ENCODE results near the gene TLE1. TPM values are rescaled to one million over a fixed set of nuclear protein-coding genes. Genes with fewer than 3 reads are reported as not detected.

Gene TLE1
- total RNA-seq, 4 donors from 2014 or later: 52.3 to 125 (median 76.8) TPM

DNA sequence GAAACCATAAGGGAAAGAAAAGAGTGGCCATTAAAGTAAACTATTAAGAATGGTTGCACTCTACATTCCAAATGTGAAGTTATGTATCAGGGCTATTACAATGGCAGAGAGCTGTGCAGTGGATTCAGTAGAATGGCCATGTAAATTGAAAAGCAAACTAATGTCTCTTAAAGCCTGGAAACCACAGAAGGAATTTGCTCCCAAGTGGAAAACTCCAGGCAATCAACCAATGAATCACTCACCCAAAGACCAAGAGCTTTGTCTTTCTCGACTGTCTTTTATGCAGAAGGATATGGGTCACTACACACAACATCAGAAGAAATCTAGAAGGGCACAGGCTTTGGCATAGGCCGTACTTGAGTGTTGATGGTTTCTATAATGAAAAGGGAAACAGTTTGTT is 114.9 kb downstream of the TLE1 start:
- Histone ChIP-seq H3K27ac (replicated peaks in 1 of 4) (no peak overlapping the region), H3K36me3 (no peaks in the 10 kb centered on the region), H3K4me1 (no peaks in the 10 kb centered on the region), H3K27me3 (no peaks in the 10 kb centered on the region), H3K4me3 (no peak overlapping the region), H3K9me3 (no peaks in the 10 kb centered on the region)
- TF ChIP-seq POLR2AphosphoS5 (IDR thresholded peaks at IDR 0.05): no peak
- no peak for TF ChIP-seq POLR2A (IDR thresholded peaks at IDR 0.05; ENCODE audit: low read depth)
- TF ChIP-seq EP300 (IDR thresholded peaks at IDR 0.05): no peak
- DNase-seq (ENCODE audit: extremely low spot score): no peak
- WGBS: 100% methylated on average over 2 of the region's 2 CpGs
- intact Hi-C loops (cut with DNase I): no loop called here

GRCh38 chr9:81573415-81574321 is 115.7 kb downstream of the TLE1 start:
- no peak overlapping the region for H3K27ac ChIP-seq (replicated peaks in 1 of 4)
- H3K36me3 ChIP-seq: no peaks in the 10 kb centered on the region
- DNase-seq (ENCODE audit: extremely low spot score): no peak
- no peak overlapping the region for H3K4me3 ChIP-seq
- TF ChIP-seq EP300 (IDR thresholded peaks at IDR 0.05) (no peak), POLR2A (IDR thresholded peaks at IDR 0.05; ENCODE audit: low read depth) (no peak), POLR2AphosphoS5 (IDR thresholded peaks at IDR 0.05) (no peak)
- TF ChIP-seq, protein P1, sequence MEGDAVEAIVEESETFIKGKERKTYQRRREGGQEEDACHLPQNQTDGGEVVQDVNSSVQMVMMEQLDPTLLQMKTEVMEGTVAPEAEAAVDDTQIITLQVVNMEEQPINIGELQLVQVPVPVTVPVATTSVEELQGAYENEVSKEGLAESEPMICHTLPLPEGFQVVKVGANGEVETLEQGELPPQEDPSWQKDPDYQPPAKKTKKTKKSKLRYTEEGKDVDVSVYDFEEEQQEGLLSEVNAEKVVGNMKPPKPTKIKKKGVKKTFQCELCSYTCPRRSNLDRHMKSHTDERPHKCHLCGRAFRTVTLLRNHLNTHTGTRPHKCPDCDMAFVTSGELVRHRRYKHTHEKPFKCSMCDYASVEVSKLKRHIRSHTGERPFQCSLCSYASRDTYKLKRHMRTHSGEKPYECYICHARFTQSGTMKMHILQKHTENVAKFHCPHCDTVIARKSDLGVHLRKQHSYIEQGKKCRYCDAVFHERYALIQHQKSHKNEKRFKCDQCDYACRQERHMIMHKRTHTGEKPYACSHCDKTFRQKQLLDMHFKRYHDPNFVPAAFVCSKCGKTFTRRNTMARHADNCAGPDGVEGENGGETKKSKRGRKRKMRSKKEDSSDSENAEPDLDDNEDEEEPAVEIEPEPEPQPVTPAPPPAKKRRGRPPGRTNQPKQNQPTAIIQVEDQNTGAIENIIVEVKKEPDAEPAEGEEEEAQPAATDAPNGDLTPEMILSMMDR (IDR thresholded peaks at IDR 0.05): no peak
- 83% methylated on average over 14 of the region's 14 CpGs for WGBS
- H3K4me1 ChIP-seq: no peaks in the 10 kb centered on the region
- no peaks in the 10 kb centered on the region for H3K9me3 ChIP-seq
- intact Hi-C loops (cut with DNase I): no loop called here
- H3K27me3 ChIP-seq: no peaks in the 10 kb centered on the region

- no peaks in the 10 kb centered on the region for H3K27me3 ChIP-seq
- intact Hi-C loops (cut with DNase I): no loop called here
- no peaks in the 10 kb centered on the region for H3K36me3 ChIP-seq
- no peaks in the 10 kb centered on the region for H3K4me1 ChIP-seq
- no peak overlapping the region for H3K27ac ChIP-seq (replicated peaks in 1 of 4)
- no peaks in the 10 kb centered on the region for H3K9me3 ChIP-seq
- H3K4me3 ChIP-seq: no peak overlapping the region
- 94% methylated on average over 4 of the region's 4 CpGs for WGBS
- TF ChIP-seq EP300 (IDR thresholded peaks at IDR 0.05) (no peak), POLR2A (IDR thresholded peaks at IDR 0.05; ENCODE audit: low read depth) (no peak), POLR2AphosphoS5 (IDR thresholded peaks at IDR 0.05) (no peak)
- TF ChIP-seq, protein P1 (IDR thresholded peaks at IDR 0.05): no peak
- DNase-seq (ENCODE audit: extremely low spot score): no peak
Measured at GRCh38 chr9:81570083-81570482, 119.3 kb downstream of the TLE1 start.

GRCh38 chr9:81566074-81566698 is 123.2 kb downstream of the TLE1 start:
- no peak for TF ChIP-seq POLR2A (IDR thresholded peaks at IDR 0.05; ENCODE audit: low read depth)
- TF ChIP-seq, protein P1 (IDR thresholded peaks at IDR 0.05): no peak
- TF ChIP-seq EP300 (IDR thresholded peaks at IDR 0.05): no peak
- no peak for TF ChIP-seq POLR2AphosphoS5 (IDR thresholded peaks at IDR 0.05)
- DNase-seq (ENCODE audit: extremely low spot score): no peak
- no peaks in the 10 kb centered on the region for H3K27me3 ChIP-seq
- H3K4me3 ChIP-seq: no peak overlapping the region
- H3K9me3 ChIP-seq: no peaks in the 10 kb centered on the region
- H3K27ac ChIP-seq (replicated peaks in 1 of 4): no peak overlapping the region
- 98% methylated on average over 5 of the region's 5 CpGs for WGBS
- H3K36me3 ChIP-seq: no peaks in the 10 kb centered on the region
- intact Hi-C loops (cut with DNase I): no loop called here
- H3K4me1 ChIP-seq: peaks cover 0 to 6% (median 0%) of the 10 kb centered on the region in 4 donors

GRCh38 chr9:81565609-81566008 is 123.7 kb downstream of the TLE1 start:
- no peak for TF ChIP-seq EP300 (IDR thresholded peaks at IDR 0.05)
- Histone ChIP-seq H3K27ac (replicated peaks in 1 of 4) (no peak overlapping the region), H3K4me1 (peaks cover 0 to 6% (median 0%) of the 10 kb centered on the region in 4 donors), H3K27me3 (no peaks in the 10 kb centered on the region), H3K4me3 (no peak overlapping the region), H3K9me3 (no peaks in the 10 kb centered on the region), H3K36me3 (no peaks in the 10 kb centered on the region)
- no peak for DNase-seq (ENCODE audit: extremely low spot score)
- intact Hi-C loops (cut with DNase I): no loop called here
- 100% methylated on average over 1 of the region's 1 CpG for WGBS
